PC-3 (cell line): Measurements from ENCODE around the gene TMEM108.

Experiments used
- CTCF ChIP-seq: fragments of 300-600 bp; sonication (generic); conservative IDR thresholded peaks from 2 replicates; pipeline ENCODE4 v1.5.1; 2017; ENCODE audit warnings: antibody characterized with exemption, low read depth, mild to moderate bottlenecking, low read length
- EZH2 ChIP-seq: fragments of 300-600 bp; sonication (generic); IDR thresholded peaks from one replicate; pipeline ENCODE4 v1.6.1; 2017; ENCODE audit warnings: antibody characterized with exemption, mild to moderate bottlenecking, low read length; ENCODE audit not compliant: unreplicated experiment

GRCh38 chr3:133374708-133375402 lies 336.7 kb downstream of the TMEM108 start:
- TF ChIP-seq CTCF (no peak), EZH2 (no peak)
